Endodermal cell (in vitro differentiated cells): Measurements from ENCODE around the gene IL23A. TPM values are rescaled to one million over a fixed set of nuclear protein-coding genes. Genes with fewer than 3 reads are reported as not detected.
"Not testable (repeated sequence)": the region's sequence is repeated elsewhere in the genome, so short reads cannot be mapped to it uniquely, and the experiment has no call there.

ENCODE experiments used
- DNase-seq: peaks from one replicate; pipeline ENCODE4 v3.0.0-alpha.2; 2017
- H3K27ac ChIP-seq: 2 replicates; pipeline ENCODE4 v1.5.1; 2013; ENCODE audit warnings: mild to moderate bottlenecking, low read depth, low read length, moderate library complexity
- H3K27me3 ChIP-seq: 2 replicates; pipeline ENCODE4 v1.6.1; 2013; ENCODE audit warnings: mild to moderate bottlenecking, low read length, moderate library complexity; ENCODE audit not compliant: insufficient read depth, control insufficient read depth, poor library complexity, severe bottlenecking
- H3K36me3 ChIP-seq: 2 replicates; pipeline ENCODE4 v1.7.0; 2013; ENCODE audit warnings: mild to moderate bottlenecking, low read length, moderate library complexity; ENCODE audit not compliant: control insufficient read depth, insufficient read depth
- H3K4me1 ChIP-seq: one replicate; pipeline ENCODE4 v1.7.0; 2013; ENCODE audit warnings: low read length; ENCODE audit not compliant: control insufficient read depth, insufficient read depth
- H3K4me3 ChIP-seq: 2 replicates; pipeline ENCODE4 v1.5.1; 2013; ENCODE audit warnings: mild to moderate bottlenecking, low read length, moderate library complexity
- H3K9ac ChIP-seq: 2 replicates; pipeline ENCODE4 v1.6.1; 2013; ENCODE audit warnings: mild to moderate bottlenecking, low read length, moderate library complexity; ENCODE audit not compliant: poor library complexity, severe bottlenecking; ENCODE audit errors: extremely low read depth
- H3K9me3 ChIP-seq: 2 replicates; pipeline ENCODE4 v1.6.1; 2013; ENCODE audit warnings: mild to moderate bottlenecking, low read length, moderate library complexity; ENCODE audit not compliant: control insufficient read depth
- H3K27ac Mint-ChIP-seq: 2 replicates; pipeline ENCODE4 v1.8.0; 2020; ENCODE audit warnings: mixed read lengths
- H3K27me3 Mint-ChIP-seq: 2 replicates; pipeline ENCODE4 v1.8.0; 2021; ENCODE audit warnings: mild to moderate bottlenecking, mixed read lengths; ENCODE audit not compliant: insufficient read depth
- H3K36me3 Mint-ChIP-seq: 2 replicates; pipeline ENCODE4 v1.8.0; 2020; ENCODE audit warnings: low read depth, mixed read lengths
- H3K4me1 Mint-ChIP-seq: 2 replicates; pipeline ENCODE4 v1.8.0; 2020; ENCODE audit warnings: mixed read lengths
- H3K4me3 Mint-ChIP-seq: 2 replicates; pipeline ENCODE4 v1.8.0; 2020; ENCODE audit warnings: mild to moderate bottlenecking, moderate library complexity, mixed read lengths
- H3K9me3 Mint-ChIP-seq: 2 replicates; pipeline ENCODE4 v1.8.0; 2020; ENCODE audit warnings: mild to moderate bottlenecking, mixed read lengths
- CTCF ChIP-seq: fragments of 200-600 bp; sonication (generic); conservative IDR thresholded peaks from 2 replicates; pipeline ENCODE4 v1.5.0; 2021; ENCODE audit warnings: antibody characterized with exemption, mild to moderate bottlenecking
- WGBS, 2 experiments: methylation state at CpG; one replicate each; pipeline versions ENCODE4 v1.1.5 to v1.1.7; 2013; ENCODE audit warnings: missing lambda C conversion rate in 2 of 2, mixed read lengths in 1 of 2; ENCODE audit not compliant: insufficient coverage in 1 of 2, insufficient read length in 1 of 2; 5-methylcytosine and 5-hydroxymethylcytosine counted together
- total RNA-seq, 2 donors: library from RNA; stranded (reverse); fragmentation: NEBNext Ultra II Directional in 1 of 2; extraction: Animal tissue kit (Norgen Biotek cat#: 25700) in 1 of 2; gene quantifications; 2 replicates in 1 of 2; 3 replicates in 1 of 2; pipeline ENCODE4 v1.2.1, GENCODE V29; 2021

Gene IL23A
- total RNA-seq, 2 donors from 2014 or later: 4.6 to 10.4 TPM

GRCh38 chr12:56334490-56334793 lies 4.2 kb upstream of the IL23A start:
- H3K4me1 Mint-ChIP-seq: peaks cover 18% of the 10 kb centered on the region
- peaks cover 3% of the 10 kb centered on the region for H3K36me3 Mint-ChIP-seq

GRCh38 chr12:56335527-56335926 lies 3.2 kb upstream of the IL23A start:
- H3K4me3 Mint-ChIP-seq, H3K27ac ChIP-seq, DNase-seq, H3K27me3 Mint-ChIP-seq, H3K36me3 Mint-ChIP-seq, H3K9me3 Mint-ChIP-seq, H3K9me3 ChIP-seq, H3K9ac ChIP-seq, H3K4me1 ChIP-seq, H3K27me3 ChIP-seq, H3K4me3 ChIP-seq, H3K27ac Mint-ChIP-seq, H3K36me3 ChIP-seq: not testable (repeated sequence)
- H3K4me1 Mint-ChIP-seq: peaks cover 23% of the 10 kb centered on the region
- WGBS, 2 experiments: 93 to 97% methylated on average over 4 to 8 of the region's 8 CpGs

More at GRCh38 chr12:56334490-56334793, 4.2 kb upstream of the IL23A start:
- Histone ChIP-seq H3K9me3 (no peaks in the 10 kb centered on the region), H3K36me3 (no peaks in the 10 kb centered on the region), H3K4me1 (no peaks in the 10 kb centered on the region), H3K4me3 (peak overlapping the region; percentile 91), H3K27ac (peak overlapping the region; percentile 47), H3K9ac (peak overlapping the region; percentile 81), H3K27me3 (no peaks in the 10 kb centered on the region)
- Mint-ChIP-seq H3K27ac (peak overlapping the region; percentile 99), H3K9me3 (no peaks in the 10 kb centered on the region), H3K4me3 (peak overlapping the region; percentile 82), H3K27me3 (no peaks in the 10 kb centered on the region)
- 16 to 24% methylated on average over 3 to 6 of the region's 6 CpGs for WGBS, 2 experiments
- no peak for TF ChIP-seq CTCF
- no peak for DNase-seq

GRCh38 chr12:56336361-56337167 lies 2.1 kb upstream of the IL23A start:
- Histone ChIP-seq H3K4me1 (no peaks in the 10 kb centered on the region), H3K27me3 (no peaks in the 10 kb centered on the region), H3K9ac (no peak overlapping the region), H3K9me3 (no peaks in the 10 kb centered on the region), H3K27ac (no peak overlapping the region), H3K4me3 (no peak overlapping the region), H3K36me3 (no peaks in the 10 kb centered on the region)
- Mint-ChIP-seq H3K4me1 (peaks cover 23% of the 10 kb centered on the region), H3K4me3 (no peak overlapping the region), H3K27me3 (no peaks in the 10 kb centered on the region), H3K9me3 (no peaks in the 10 kb centered on the region), H3K36me3 (no peaks in the 10 kb centered on the region), H3K27ac (no peak overlapping the region)
- TF ChIP-seq CTCF: no peak
- no peak for DNase-seq
- 86 to 92% methylated on average over 6 to 8 of the region's 9 CpGs for WGBS, 2 experiments
